ENCODE results near the gene CD22.

DNA sequence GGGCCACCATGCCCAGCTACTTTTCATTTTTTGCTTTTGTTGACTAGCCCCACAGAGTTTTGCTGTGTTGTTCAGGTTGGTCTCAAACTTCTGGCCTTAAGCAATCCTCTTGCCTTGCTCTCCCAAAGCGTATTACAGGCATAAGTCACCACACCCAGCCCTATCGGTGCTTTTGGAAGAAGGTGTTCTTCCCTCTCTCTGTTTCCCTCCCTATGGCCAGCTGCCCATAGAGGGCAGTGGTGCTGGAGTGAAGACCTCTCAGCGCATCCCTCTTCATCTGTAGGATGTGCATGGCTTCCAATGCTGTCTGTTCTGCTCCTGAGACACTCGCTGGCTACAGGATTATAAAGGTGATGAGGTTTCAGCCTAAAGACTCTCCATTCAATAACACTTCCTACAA lies 1.3 kb upstream of the CD22 start:
- no peak for TF ChIP-seq POLR2A (IDR thresholded peaks at IDR 0.05; ENCODE audit: low read depth, low read length)
- TF ChIP-seq POLR2AphosphoS5 (IDR thresholded peaks at IDR 0.05; ENCODE audit: low read depth, low read length), result no peak
- TF ChIP-seq TAF1 (IDR thresholded peaks at IDR 0.05; ENCODE audit: borderline replicate concordance, low read depth, low read length), result no peak
